ENCODE measurements around the gene OR52E5. TPM values are rescaled to one million over a fixed set of nuclear protein-coding genes. Genes with fewer than 3 reads are reported as not detected.

The OR52E5 gene
- total and polyA plus RNA-seq, 10 donors, result not detected

- H3K27me3 ChIP-seq (replicated peaks in 1 of 7), result no peaks in the 10 kb centered on the region
- TF ChIP-seq POLR2AphosphoS5 (IDR thresholded peaks at IDR 0.05) (no peak), POLR2A (IDR thresholded peaks at IDR 0.05) (no peak), CTCF (IDR thresholded peaks at IDR 0.05 in 8 of 11, conservative IDR thresholded peaks at IDR 0.05 in 3 of 11) (no peak)
- intact Hi-C loops (cut with DNase I; ENCODE audit: low total_unique reads), result no loop called here
- no peak overlapping the region for H3K27ac ChIP-seq
- no peaks in the 10 kb centered on the region for H3K9me3 ChIP-seq
- H3K36me3 ChIP-seq, result no peaks in the 10 kb centered on the region
- no peaks in the 10 kb centered on the region for H3K4me1 ChIP-seq
- no peak overlapping the region for H3K4me3 ChIP-seq
- DNase-seq, result no peak
These were observed 11.3 kb upstream of the OR52E5 start for GRCh38 chr11:5881756-5882155.

GRCh38 chr11:5887172-5887571 is 5.8 kb upstream of the OR52E5 start:
- DNase-seq, result no peak
- Histone ChIP-seq H3K27me3 (replicated peaks in 1 of 7) (no peaks in the 10 kb centered on the region), H3K27ac (no peak overlapping the region), H3K4me1 (no peaks in the 10 kb centered on the region), H3K36me3 (no peaks in the 10 kb centered on the region), H3K9me3 (no peaks in the 10 kb centered on the region), H3K4me3 (no peak overlapping the region)
- WGBS, 5 donors, result 57 to 79% (median 64%) methylated on average over 3 of the region's 3 CpGs
- TF ChIP-seq CTCF (IDR thresholded peaks at IDR 0.05 in 8 of 11, conservative IDR thresholded peaks at IDR 0.05 in 3 of 11) (no peak), POLR2AphosphoS5 (IDR thresholded peaks at IDR 0.05) (no peak), POLR2A (IDR thresholded peaks at IDR 0.05) (no peak)
- intact Hi-C loops (cut with DNase I; ENCODE audit: low total_unique reads), result no loop called here

GRCh38 chr11:5887661-5888060 is 5.3 kb upstream of the OR52E5 start:
- Histone ChIP-seq H3K4me3 (no peak overlapping the region), H3K27ac (no peak overlapping the region), H3K27me3 (replicated peaks in 1 of 7) (no peaks in the 10 kb centered on the region), H3K36me3 (no peaks in the 10 kb centered on the region), H3K9me3 (no peaks in the 10 kb centered on the region), H3K4me1 (no peaks in the 10 kb centered on the region)
- intact Hi-C loops (cut with DNase I; ENCODE audit: low total_unique reads), result no loop called here
- TF ChIP-seq CTCF (IDR thresholded peaks at IDR 0.05 in 8 of 11, conservative IDR thresholded peaks at IDR 0.05 in 3 of 11), result no peak
- no peak for TF ChIP-seq POLR2A (IDR thresholded peaks at IDR 0.05)
- no peak for TF ChIP-seq POLR2AphosphoS5 (IDR thresholded peaks at IDR 0.05)
- no peak for DNase-seq
- 69 to 82% (median 78%) methylated on average over 1 of the region's 1 CpG for WGBS, 5 donors

GRCh38 chr11:5891216-5891800 is 1.7 kb upstream of the OR52E5 start:
- intact Hi-C loops (cut with DNase I; ENCODE audit: low total_unique reads), result no loop called here
- no peak for TF ChIP-seq POLR2AphosphoS5 (IDR thresholded peaks at IDR 0.05)
- peak in 4 of 11 experiments; percentile 15 to 38 (median 22) for TF ChIP-seq CTCF (IDR thresholded peaks at IDR 0.05 in 8 of 11, conservative IDR thresholded peaks at IDR 0.05 in 3 of 11)
- TF ChIP-seq POLR2A (IDR thresholded peaks at IDR 0.05), result no peak
- Histone ChIP-seq H3K9me3 (no peaks in the 10 kb centered on the region), H3K4me1 (no peaks in the 10 kb centered on the region), H3K36me3 (no peaks in the 10 kb centered on the region), H3K4me3 (no peak overlapping the region), H3K27me3 (replicated peaks in 1 of 7) (no peaks in the 10 kb centered on the region), H3K27ac (no peak overlapping the region)
- DNase-seq, result no peak
- 57 to 63% (median 61%) methylated on average over 4 of the region's 4 CpGs for WGBS, 5 donors
